HG03108 (cell line): ENCODE measurements around the gene CTR9.
A peak's percentile ranks its signal among the peaks of the same experiment; 100 is the strongest.

Experiments used
- ATAC-seq: cut with Tn5 transposase; IDR thresholded peaks from one replicate; pipeline ENCODE4 v1.9.1; 2021; ENCODE audit warnings: moderate library complexity; ENCODE audit not compliant: unreplicated experiment

The CTR9 gene

GRCh38 chr11:10742460-10743208 lies 8.4 kb upstream of the CTR9 start:
- no peak for ATAC-seq

- peak; percentile 40 for ATAC-seq
Observed at GRCh38 chr11:10743354-10744000, 7.6 kb upstream of the CTR9 start.

GRCh38 chr11:10744206-10744605 lies 6.8 kb upstream of the CTR9 start:
- no peak for ATAC-seq

- ATAC-seq: no peak
Observed at GRCh38 chr11:10746871-10747270, 4.2 kb upstream of the CTR9 start.

- ATAC-seq: no peak
Observed at GRCh38 chr11:10747733-10748132, 3.3 kb upstream of the CTR9 start.

- no peak for ATAC-seq
Observed at GRCh38 chr11:10749476-10749875, 1.6 kb upstream of the CTR9 start.

GRCh38 chr11:10751581-10751940 lies 515 bp downstream of the CTR9 start:
- ATAC-seq: no peak

- ATAC-seq: no peak
Observed at GRCh38 chr11:10752061-10752460, 1.0 kb downstream of the CTR9 start.

- ATAC-seq: no peak
Observed at GRCh38 chr11:10752486-10752885, 1.4 kb downstream of the CTR9 start.

- ATAC-seq: no peak
Observed at GRCh38 chr11:10758957-10759356, 7.9 kb downstream of the CTR9 start.

- no peak for ATAC-seq
Observed at GRCh38 chr11:10761085-10761698, 10.1 kb downstream of the CTR9 start.

- ATAC-seq: peak; percentile 81
Observed at GRCh38 chr11:10762185-10762584, 11.1 kb downstream of the CTR9 start.

- no peak for ATAC-seq
Observed at GRCh38 chr11:10762913-10763421, 11.9 kb downstream of the CTR9 start.

GRCh38 chr11:10763766-10764165 lies 12.7 kb downstream of the CTR9 start:
- ATAC-seq: no peak

GRCh38 chr11:10764412-10764811 lies 13.4 kb downstream of the CTR9 start:
- no peak for ATAC-seq

- ATAC-seq: no peak
Observed at GRCh38 chr11:10770626-10771254, 19.7 kb downstream of the CTR9 start.

GRCh38 chr11:10771457-10771856 lies 20.4 kb downstream of the CTR9 start:
- ATAC-seq: no peak

GRCh38 chr11:10774811-10775210 lies 23.8 kb downstream of the CTR9 start:
- ATAC-seq: no peak

GRCh38 chr11:10777393-10777793 lies 26.3 kb downstream of the CTR9 start:
- ATAC-seq: no peak

GRCh38 chr11:10777806-10778205 lies 26.8 kb downstream of the CTR9 start:
- ATAC-seq: no peak

- no peak for ATAC-seq
Observed at GRCh38 chr11:10778217-10778970, 27.3 kb downstream of the CTR9 start.
